Endothelial cell of umbilical vein (primary cell): ENCODE data around the gene UIMC1. TPM values are rescaled to one million over a fixed set of nuclear protein-coding genes. Genes with fewer than 3 reads are reported as not detected.

ENCODE experiments used
- BruUV-seq: library from RNA; stranded (reverse); fragments of 400-500 nt; replicated peaks from 2 replicates; lab custom pipeline; 2021; lab: Mats Ljungman, UMichigan
- CTCF ChIA-PET: fragments of 300-600, 350-600 bp; sonication (Branson Sonifier 250); formaldehyde crosslinking; loops from one replicate; lab custom pipeline; 2021; ENCODE audit warnings: antibody characterized with exemption, inconsistent platforms; lab: Charles Lee
- POLR2A ChIA-PET: fragments of 300-600, 350-600 bp; sonication (Branson Sonifier 250); formaldehyde crosslinking; loops from one replicate; lab custom pipeline; 2021; ENCODE audit warnings: antibody characterized with exemption, inconsistent platforms; lab: Charles Lee
- DNase-seq: peaks from one replicate; pipeline ENCODE4 v3.0.0-alpha.2; 2011; ENCODE audit warnings: low read depth, low spot score
- FAIRE-seq: peaks from 2 replicates; lab custom pipeline; 2011; peaks lifted over from hg19 to GRCh38; lab: Jason Lieb, UNC
- H2AFZ ChIP-seq: 2 replicates; pipeline ENCODE4 v1.6.0; 2012; ENCODE audit warnings: low read depth, low read length, control low read depth, inconsistent platforms
- H3K27ac ChIP-seq: 2 replicates; pipeline ENCODE4 v1.5.1; 2011; ENCODE audit warnings: low read depth, mild to moderate bottlenecking, control low read depth, low read length, moderate library complexity; ENCODE audit not compliant: insufficient read depth
- H3K27me3 ChIP-seq, 2 experiments: 2 replicates each; pipeline versions ENCODE4 v1.6.0 to v1.6.1; 2011; ENCODE audit warnings: low read length in 2 of 2, mixed read lengths in 1 of 2; ENCODE audit not compliant: control insufficient read depth in 2 of 2, insufficient read depth in 2 of 2
- H3K36me3 ChIP-seq, 2 experiments: 2 replicates in 1 of 2; 3 replicates in 1 of 2; pipeline ENCODE4 v1.5.1; 2011; ENCODE audit warnings: low read length in 2 of 2, mild to moderate bottlenecking in 1 of 2, moderate library complexity in 1 of 2; ENCODE audit not compliant: control insufficient read depth in 2 of 2, insufficient read depth in 2 of 2; ENCODE audit errors: extremely low read depth in 1 of 2
- H3K4me1 ChIP-seq: 3 replicates; pipeline ENCODE4 v1.5.1; 2011; ENCODE audit warnings: mild to moderate bottlenecking, low read length; ENCODE audit not compliant: control insufficient read depth, insufficient read depth; ENCODE audit errors: extremely low read depth
- H3K4me2 ChIP-seq: 2 replicates; pipeline ENCODE4 v1.6.1; 2011; ENCODE audit warnings: low read length, control low read depth, mixed read lengths; ENCODE audit not compliant: insufficient read depth
- H3K4me3 ChIP-seq, 3 experiments: fragments of 200-600 bp in 1 of 3; sonication (generic), shearing (Covaris generic) in 1 of 3; replicated peaks in 1 of 3; 2 replicates each; pipeline ENCODE4 v1.5.1; 2011 to 2016; ENCODE audit warnings: control low read depth in 3 of 3, low read length in 3 of 3, mild to moderate bottlenecking in 2 of 3, inconsistent platforms in 1 of 3, low read depth in 1 of 3, moderate library complexity in 1 of 3; ENCODE audit not compliant: insufficient read depth in 1 of 3
- H3K79me2 ChIP-seq: 2 replicates; pipeline ENCODE4 v1.6.0; 2012; ENCODE audit warnings: low read length, inconsistent platforms; ENCODE audit not compliant: control insufficient read depth, insufficient read depth
- H3K9ac ChIP-seq: replicated peaks from 2 replicates; pipeline ENCODE3; 2011; ENCODE audit warnings: low read length, control low read depth; ENCODE audit not compliant: insufficient read depth; ENCODE audit errors: extremely low read depth
- H3K9me1 ChIP-seq: replicated peaks from 3 replicates; pipeline ENCODE4 v1.6.0; 2011; ENCODE audit warnings: mild to moderate bottlenecking, low read length; ENCODE audit not compliant: control insufficient read depth, insufficient read depth; ENCODE audit errors: extremely low read depth
- H3K9me3 ChIP-seq: replicated peaks from 2 replicates; pipeline ENCODE4 v1.5.1; 2012; ENCODE audit warnings: low read length, inconsistent platforms; ENCODE audit not compliant: control insufficient read depth, insufficient read depth
- H4K20me1 ChIP-seq: replicated peaks from 2 replicates; pipeline ENCODE3; 2011; ENCODE audit warnings: mild to moderate bottlenecking, low read length; ENCODE audit not compliant: control insufficient read depth, insufficient read depth; ENCODE audit errors: extremely low read depth
- CTCF ChIP-seq, 2 donors: IDR thresholded peaks; 1 replicate in 1 of 2; 2 replicates in 1 of 2; pipeline ENCODE4 v1.5.1; 2011; ENCODE audit warnings: low read length in 2 of 2, mild to moderate bottlenecking in 2 of 2, moderate library complexity in 2 of 2, control low read depth in 1 of 2, inconsistent platforms in 1 of 2, low read depth in 1 of 2; ENCODE audit not compliant: insufficient read depth in 1 of 2; ENCODE audit errors: extremely low read depth in 1 of 2
- FOS ChIP-seq: IDR thresholded peaks from 2 replicates; pipeline ENCODE4 v1.6.1; 2011; ENCODE audit warnings: mild to moderate bottlenecking, low read length, moderate library complexity, borderline replicate concordance; ENCODE audit not compliant: insufficient read depth
- GATA2 ChIP-seq: IDR thresholded peaks from 2 replicates; pipeline ENCODE4 v1.7.0; 2011; ENCODE audit warnings: low read depth, mild to moderate bottlenecking, moderate library complexity, mixed read lengths, low read length; ENCODE audit not compliant: insufficient read length, insufficient read depth
- JUN ChIP-seq: IDR thresholded peaks from 2 replicates; pipeline ENCODE4 v1.6.1; 2011; ENCODE audit warnings: borderline replicate concordance, low read depth; ENCODE audit not compliant: insufficient read length, insufficient read depth
- MAX ChIP-seq: IDR thresholded peaks from 2 replicates; pipeline ENCODE4 v1.6.1; 2011; ENCODE audit not compliant: insufficient read depth, insufficient read length
- POLR2A ChIP-seq: IDR thresholded peaks from 2 replicates; pipeline ENCODE4 v1.6.1; 2012; ENCODE audit warnings: low read depth, mild to moderate bottlenecking, control low read depth, low read length
- dilution Hi-C: fragments of 300-500 bp; cut with MboI; formaldehyde crosslinking; loops from one replicate; pipeline ENCODE4 v1.15.0; 2019; ENCODE audit warnings: low sequenced_read_pairs; ENCODE audit not compliant: extremely low pct_ligation_motif_present
- intact Hi-C: fragments of 100-400 bp; cut with micrococcal nuclease; formaldehyde crosslinking; loops from one replicate; pipeline ENCODE4 v1.10.0; 2022
- polyA plus RNA-seq, 4 experiments: library from polyadenylated mRNA; depleted of rRNA in 3 of 4; stranded (reverse) in 3 of 4; unstranded in 1 of 4; fragments of >200 nt; gene quantifications; 2 replicates each; pipeline versions ENCODE4 v1.2.1 to v1.2.3, GENCODE V29; 2011 to 2012; ENCODE audit warnings: missing spikeins in 1 of 4
- total RNA-seq: library from RNA; stranded (reverse); gene quantifications from 2 replicates; pipeline ENCODE4 v1.2.3, GENCODE V29; 2021

The UIMC1 gene
- total and polyA plus RNA-seq, 2 donors (not counting 3 experiments of a cell fraction or from before 2014, with no cell fraction given) = 17.2 to 60.1 TPM

GRCh38 chr5:176882567-176882903 is 124.0 kb downstream of the UIMC1 start:
- Histone ChIP-seq H4K20me1 (no peaks in the 10 kb centered on the region), H3K4me1 (no peaks in the 10 kb centered on the region), H3K79me2 (no peaks in the 10 kb centered on the region), H3K9me3 (no peaks in the 10 kb centered on the region), H3K9ac (no peak overlapping the region), H3K9me1 (no peaks in the 10 kb centered on the region), H3K27me3 (peaks cover 0 to 3% of the 10 kb centered on the region in 2 experiments), H3K4me3 (no peak overlapping the region), H3K36me3 (no peaks in the 10 kb centered on the region), H3K4me2 (no peak overlapping the region), H2AFZ (no peak overlapping the region), H3K27ac (no peak overlapping the region)
- BruUV-seq = no TSS peak
- dilution Hi-C loops (no loop called here), intact Hi-C loops (loop anchor here (10.0 kb wide), 1 partner anchor 218 kb away; no protein-coding TSS in a partner anchor)
- TF ChIP-seq MAX = no peak
- no peak for TF ChIP-seq GATA2
- TF ChIP-seq FOS = no peak
- no peak for TF ChIP-seq CTCF (IDR thresholded peaks at IDR 0.05; ENCODE audit: extremely low read depth in 1 of 2, insufficient read depth in 1 of 2, low read depth in 1 of 2, low read length in 2 of 2)
- TF ChIP-seq JUN = no peak
- no peak for TF ChIP-seq POLR2A
- DNase-seq (no peak), FAIRE-seq (no peak)
- CTCF ChIA-PET = interaction anchor here (2.0 kb wide), 1 partner anchor 222 kb away, joined by 5 read pairs; no protein-coding TSS in a partner anchor
- POLR2A ChIA-PET = no interaction called here
